Retinal pigment epithelial cell (primary cell): ENCODE results near the gene C1QL3.

Source experiments
- DNase-seq: peaks from one replicate; pipeline ENCODE4 v3.0.0-alpha.2; 2010; ENCODE audit warnings: low read depth
- H3K4me3 ChIP-seq: 2 replicates; pipeline ENCODE4 v1.5.1; 2011; ENCODE audit warnings: mild to moderate bottlenecking, low read length, control low read depth, moderate library complexity
- TF ChIP-seq, protein P1 (sequence below): conservative IDR thresholded peaks from 2 replicates; pipeline ENCODE4 v1.5.1; 2011; ENCODE audit warnings: low read depth, low read length, control low read depth, inconsistent platforms

Gene C1QL3

DNA sequence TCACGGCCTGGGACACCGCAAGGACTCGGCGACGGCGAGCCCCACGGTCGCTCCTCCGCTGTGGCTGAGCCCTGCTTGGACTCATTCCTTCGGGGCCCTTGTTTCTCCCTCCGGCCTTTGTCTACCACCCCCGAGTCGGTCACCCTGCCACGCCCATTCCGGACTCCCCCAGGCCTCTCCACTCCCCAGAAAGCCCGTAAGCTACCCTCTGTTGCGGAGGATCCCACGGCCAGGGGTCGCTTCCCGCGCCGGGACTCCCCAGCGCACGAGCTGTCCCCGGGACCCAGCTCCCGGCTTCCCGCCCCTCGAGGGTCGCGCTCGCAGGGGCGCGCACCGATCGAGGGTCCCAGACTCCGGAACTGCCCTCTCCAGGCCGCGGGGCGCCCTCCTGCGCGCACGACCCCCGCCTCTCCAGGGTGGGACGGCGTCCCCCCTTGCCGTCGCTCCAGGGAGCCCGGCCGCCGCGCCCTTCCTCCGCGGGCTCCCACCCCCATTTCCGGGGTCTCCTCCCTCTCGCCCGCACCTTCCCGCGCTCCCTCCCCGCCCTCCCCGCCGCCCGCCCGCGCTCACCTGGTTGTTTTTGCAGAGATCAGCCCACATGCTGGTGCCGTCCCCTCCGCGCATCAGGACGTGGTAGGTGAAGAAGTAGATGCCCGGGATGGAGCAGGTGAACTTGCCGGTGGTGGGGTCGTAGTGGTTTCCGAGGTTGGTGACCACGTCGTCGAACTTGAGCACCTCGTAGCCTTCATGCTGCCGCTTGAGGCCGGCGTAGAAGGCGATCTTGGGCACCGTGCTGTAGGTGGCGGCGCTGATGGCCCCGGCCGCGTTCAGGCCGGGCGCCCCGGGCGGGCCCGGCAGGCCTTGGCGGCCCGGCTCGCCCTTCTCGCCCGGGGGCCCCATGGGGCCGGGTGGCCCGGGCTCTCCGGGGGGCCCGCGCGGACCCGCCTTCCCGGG is 1.5 kb downstream of the C1QL3 start:
- no peak for DNase-seq
- peak overlapping the region; percentile 17 for H3K4me3 ChIP-seq
- TF ChIP-seq, protein P1, sequence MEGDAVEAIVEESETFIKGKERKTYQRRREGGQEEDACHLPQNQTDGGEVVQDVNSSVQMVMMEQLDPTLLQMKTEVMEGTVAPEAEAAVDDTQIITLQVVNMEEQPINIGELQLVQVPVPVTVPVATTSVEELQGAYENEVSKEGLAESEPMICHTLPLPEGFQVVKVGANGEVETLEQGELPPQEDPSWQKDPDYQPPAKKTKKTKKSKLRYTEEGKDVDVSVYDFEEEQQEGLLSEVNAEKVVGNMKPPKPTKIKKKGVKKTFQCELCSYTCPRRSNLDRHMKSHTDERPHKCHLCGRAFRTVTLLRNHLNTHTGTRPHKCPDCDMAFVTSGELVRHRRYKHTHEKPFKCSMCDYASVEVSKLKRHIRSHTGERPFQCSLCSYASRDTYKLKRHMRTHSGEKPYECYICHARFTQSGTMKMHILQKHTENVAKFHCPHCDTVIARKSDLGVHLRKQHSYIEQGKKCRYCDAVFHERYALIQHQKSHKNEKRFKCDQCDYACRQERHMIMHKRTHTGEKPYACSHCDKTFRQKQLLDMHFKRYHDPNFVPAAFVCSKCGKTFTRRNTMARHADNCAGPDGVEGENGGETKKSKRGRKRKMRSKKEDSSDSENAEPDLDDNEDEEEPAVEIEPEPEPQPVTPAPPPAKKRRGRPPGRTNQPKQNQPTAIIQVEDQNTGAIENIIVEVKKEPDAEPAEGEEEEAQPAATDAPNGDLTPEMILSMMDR = no peak

GRCh38 chr10:16519250-16519907 is 2.3 kb downstream of the C1QL3 start:
- TF ChIP-seq, protein P1 = no peak
- no peak for DNase-seq
- peak overlapping the region; percentile 17 for H3K4me3 ChIP-seq

- TF ChIP-seq, protein P1 = peak; percentile 45
- H3K4me3 ChIP-seq = no peak overlapping the region
- DNase-seq = no peak
Measured at GRCh38 chr10:16518822-16519221, 2.9 kb downstream of the C1QL3 start.

DNA sequence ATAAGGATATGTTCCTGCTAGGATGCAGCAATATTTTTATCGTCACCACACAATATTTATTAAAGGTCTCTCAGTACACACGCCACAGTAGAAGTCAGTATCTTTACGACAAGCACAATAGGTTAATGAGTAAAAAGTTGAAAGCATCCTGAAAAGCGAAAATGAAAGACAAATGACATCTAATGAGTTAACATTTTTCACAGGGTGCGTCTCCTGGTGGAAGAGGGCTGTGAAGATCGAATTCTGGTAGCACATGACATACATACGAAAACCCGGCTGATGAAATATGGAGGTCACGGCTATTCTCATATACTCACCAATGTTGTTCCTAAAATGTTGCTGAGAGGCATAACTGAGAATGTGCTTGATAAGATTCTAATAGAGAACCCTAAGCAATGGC is 10.8 kb downstream of the C1QL3 start:
- DNase-seq = no peak
- no peak overlapping the region for H3K4me3 ChIP-seq
- TF ChIP-seq, protein P1 = no peak

DNA sequence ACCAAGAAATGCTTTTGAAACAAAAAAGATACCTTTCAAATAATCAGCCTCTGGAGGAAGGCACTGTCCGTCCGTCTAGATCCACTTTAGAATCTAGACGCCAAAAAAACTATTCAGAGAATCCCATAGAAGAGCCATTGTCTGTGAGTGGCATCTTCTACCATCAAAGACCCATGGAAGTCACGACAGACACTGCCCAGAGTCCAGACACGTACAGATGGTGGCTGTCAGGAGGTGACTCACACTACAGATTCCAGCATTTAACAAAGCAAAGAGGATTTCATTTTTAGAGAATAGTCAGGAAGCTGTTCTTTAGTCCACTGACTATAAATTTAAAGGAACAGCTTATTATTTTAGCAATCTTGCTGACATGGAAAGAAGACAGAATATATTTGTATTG is 11.7 kb downstream of the C1QL3 start:
- TF ChIP-seq, protein P1 = no peak
- no peak for DNase-seq
- H3K4me3 ChIP-seq = no peak overlapping the region

DNA sequence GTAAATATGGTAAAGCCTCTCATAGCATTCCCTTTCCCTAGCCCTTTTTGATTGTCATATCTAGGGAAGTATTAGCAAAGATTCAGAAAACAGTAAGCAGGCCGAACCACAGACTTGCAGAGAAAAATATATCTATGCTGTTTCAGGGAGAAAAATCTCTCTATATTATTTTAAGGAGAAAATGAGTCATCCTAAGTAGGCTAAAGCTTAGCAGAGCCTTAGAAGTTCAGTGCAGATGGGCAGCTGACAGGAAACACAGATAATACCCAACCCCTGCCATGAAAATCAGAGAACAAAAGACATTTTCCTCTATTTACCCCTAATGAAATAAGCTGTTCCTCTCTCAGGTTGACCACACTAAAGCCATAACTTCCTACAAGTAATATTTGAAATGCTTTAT is 16.5 kb downstream of the C1QL3 start:
- DNase-seq = peak; percentile 40
- no peak overlapping the region for H3K4me3 ChIP-seq
- TF ChIP-seq, protein P1 = no peak
